GM12872 (cell line): ENCODE results near the gene PTPRO.

Experiments
- TF ChIP-seq, protein P1 (sequence below): IDR thresholded peaks from 3 replicates; pipeline ENCODE4 v1.5.1; 2011; ENCODE audit warnings: low read depth, mild to moderate bottlenecking, low read length, moderate library complexity; ENCODE audit not compliant: insufficient read depth

Gene PTPRO

GRCh38 chr12:15444523-15444922, 122.2 kb downstream of the PTPRO start:
- TF ChIP-seq, protein P1, sequence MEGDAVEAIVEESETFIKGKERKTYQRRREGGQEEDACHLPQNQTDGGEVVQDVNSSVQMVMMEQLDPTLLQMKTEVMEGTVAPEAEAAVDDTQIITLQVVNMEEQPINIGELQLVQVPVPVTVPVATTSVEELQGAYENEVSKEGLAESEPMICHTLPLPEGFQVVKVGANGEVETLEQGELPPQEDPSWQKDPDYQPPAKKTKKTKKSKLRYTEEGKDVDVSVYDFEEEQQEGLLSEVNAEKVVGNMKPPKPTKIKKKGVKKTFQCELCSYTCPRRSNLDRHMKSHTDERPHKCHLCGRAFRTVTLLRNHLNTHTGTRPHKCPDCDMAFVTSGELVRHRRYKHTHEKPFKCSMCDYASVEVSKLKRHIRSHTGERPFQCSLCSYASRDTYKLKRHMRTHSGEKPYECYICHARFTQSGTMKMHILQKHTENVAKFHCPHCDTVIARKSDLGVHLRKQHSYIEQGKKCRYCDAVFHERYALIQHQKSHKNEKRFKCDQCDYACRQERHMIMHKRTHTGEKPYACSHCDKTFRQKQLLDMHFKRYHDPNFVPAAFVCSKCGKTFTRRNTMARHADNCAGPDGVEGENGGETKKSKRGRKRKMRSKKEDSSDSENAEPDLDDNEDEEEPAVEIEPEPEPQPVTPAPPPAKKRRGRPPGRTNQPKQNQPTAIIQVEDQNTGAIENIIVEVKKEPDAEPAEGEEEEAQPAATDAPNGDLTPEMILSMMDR, result no peak

GRCh38 chr12:15446807-15447206, 124.5 kb downstream of the PTPRO start:
- TF ChIP-seq, protein P1, result no peak

DNA sequence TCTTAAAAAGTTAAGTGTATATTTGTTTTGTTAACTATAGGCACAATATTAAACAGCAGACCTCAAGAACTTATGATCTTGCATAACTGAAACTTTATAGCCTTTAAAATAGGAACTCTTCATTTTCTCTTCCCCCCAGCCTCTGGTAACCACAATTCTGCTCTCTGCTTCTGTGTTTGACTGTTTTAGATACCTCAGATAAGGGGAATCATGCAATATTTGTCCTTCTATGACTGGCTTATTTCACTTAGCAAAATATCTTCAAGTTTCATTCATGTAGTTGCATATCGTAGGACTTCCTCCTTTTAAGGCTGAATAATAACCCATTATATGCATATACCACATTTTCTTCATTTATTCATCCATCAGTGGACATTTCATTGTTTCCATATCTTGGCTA, 131.3 kb downstream of the PTPRO start:
- TF ChIP-seq, protein P1, result no peak

DNA sequence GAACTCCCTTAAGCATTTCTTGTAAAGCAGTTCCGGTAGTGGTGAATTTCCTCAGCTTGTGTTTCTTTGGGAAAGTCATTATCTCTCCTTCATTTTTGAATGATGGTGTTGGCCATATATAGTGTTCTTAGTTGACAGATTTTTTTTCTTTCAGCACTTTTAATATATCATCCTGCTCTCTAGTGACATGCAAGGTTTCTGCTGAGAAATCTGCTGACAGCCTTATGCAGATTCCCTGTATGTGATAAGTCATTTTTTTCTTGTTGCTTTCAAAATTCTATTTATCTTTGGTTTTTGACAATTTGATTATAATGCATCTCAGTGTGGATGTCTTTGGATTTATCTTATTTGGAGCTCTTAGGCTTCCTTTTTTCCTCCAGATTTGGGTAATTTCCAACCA, 135.7 kb downstream of the PTPRO start:
- TF ChIP-seq, protein P1, result no peak

DNA sequence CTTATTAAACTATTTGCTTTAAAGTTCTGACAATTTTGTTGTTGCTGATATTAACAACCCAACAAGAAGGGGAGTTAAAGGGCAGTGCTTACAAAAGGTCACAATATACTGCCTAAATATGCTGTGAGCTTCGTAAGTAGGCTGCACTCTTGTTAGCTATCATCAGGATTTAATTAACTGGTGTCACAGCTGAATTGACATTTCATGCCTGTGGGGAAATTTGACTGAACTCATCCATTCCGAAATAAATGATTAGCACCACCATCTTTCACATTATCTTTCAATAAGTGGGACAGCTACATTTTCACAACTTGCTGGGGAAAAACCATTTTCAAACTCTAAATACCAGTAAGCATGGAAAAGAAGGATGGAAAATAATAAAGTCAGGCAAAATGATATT, 146.6 kb downstream of the PTPRO start:
- TF ChIP-seq, protein P1, result no peak

GRCh38 chr12:15469356-15469755, 147.0 kb downstream of the PTPRO start:
- TF ChIP-seq, protein P1, result no peak

DNA sequence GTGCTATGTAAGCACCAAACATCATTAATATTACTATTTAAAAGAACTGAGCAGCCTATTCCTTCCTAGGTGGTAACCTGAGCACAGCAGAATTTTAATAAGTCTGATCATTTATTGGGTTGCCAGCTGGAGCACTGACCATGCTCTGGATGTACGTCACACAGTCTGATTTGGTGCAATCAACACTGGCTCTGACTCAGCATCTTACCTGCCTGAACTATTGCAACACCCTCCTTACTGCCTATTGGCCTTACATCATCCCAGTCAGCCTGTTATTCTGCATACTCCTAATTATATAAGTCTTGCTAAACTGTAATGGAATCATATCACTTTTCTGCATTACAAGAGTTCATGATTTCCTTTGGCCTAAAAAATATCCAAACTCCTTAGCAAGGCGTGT, 149.7 kb downstream of the PTPRO start:
- TF ChIP-seq, protein P1, result no peak

- TF ChIP-seq, protein P1, result no peak
These were observed 152.5 kb downstream of the PTPRO start for GRCh38 chr12:15474766-15475165.
